ENCODE results near the gene MSH5. TPM values are rescaled to one million over a fixed set of nuclear protein-coding genes. Genes with fewer than 3 reads are reported as not detected.

Gene MSH5
- total and polyA plus RNA-seq, 9 of the 15 experiments (the other 6 are each of a cell fraction or from before 2014, with no cell fraction given): 12.5 to 104 (median 46.6) TPM

DNA sequence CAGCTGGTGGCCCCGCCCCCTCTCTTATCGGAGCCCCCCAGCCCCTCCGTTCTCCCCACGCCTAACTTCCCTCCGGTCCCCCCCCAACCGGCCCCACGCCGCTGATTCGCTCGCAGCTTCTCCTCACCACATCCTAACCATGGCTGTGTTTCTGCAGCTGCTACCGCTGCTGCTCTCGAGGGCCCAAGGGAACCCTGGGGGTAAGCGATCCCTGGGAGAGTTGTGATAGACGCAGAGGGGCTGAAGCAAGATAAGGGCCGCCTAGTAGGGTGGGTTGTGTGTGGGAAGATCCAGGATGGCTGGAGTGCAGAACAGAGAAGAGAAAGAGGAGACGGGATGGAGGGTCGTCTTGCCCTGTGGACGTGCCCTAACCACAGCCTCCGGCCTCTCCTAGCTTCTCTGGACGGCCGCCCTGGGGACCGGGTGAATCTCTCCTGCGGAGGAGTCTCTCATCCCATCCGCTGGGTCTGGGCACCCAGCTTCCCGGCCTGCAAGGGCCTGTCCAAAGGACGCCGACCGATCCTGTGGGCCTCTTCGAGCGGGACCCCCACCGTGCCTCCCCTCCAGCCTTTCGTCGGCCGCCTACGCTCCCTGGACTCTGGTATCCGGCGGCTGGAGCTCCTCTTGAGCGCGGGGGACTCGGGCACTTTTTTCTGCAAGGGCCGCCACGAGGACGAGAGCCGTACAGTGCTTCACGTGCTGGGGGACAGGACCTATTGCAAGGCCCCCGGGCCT is 16.4 kb upstream of the MSH5 start, which contains the start of gene MPIG6B (continued):
- TF ChIP-seq, protein P1, sequence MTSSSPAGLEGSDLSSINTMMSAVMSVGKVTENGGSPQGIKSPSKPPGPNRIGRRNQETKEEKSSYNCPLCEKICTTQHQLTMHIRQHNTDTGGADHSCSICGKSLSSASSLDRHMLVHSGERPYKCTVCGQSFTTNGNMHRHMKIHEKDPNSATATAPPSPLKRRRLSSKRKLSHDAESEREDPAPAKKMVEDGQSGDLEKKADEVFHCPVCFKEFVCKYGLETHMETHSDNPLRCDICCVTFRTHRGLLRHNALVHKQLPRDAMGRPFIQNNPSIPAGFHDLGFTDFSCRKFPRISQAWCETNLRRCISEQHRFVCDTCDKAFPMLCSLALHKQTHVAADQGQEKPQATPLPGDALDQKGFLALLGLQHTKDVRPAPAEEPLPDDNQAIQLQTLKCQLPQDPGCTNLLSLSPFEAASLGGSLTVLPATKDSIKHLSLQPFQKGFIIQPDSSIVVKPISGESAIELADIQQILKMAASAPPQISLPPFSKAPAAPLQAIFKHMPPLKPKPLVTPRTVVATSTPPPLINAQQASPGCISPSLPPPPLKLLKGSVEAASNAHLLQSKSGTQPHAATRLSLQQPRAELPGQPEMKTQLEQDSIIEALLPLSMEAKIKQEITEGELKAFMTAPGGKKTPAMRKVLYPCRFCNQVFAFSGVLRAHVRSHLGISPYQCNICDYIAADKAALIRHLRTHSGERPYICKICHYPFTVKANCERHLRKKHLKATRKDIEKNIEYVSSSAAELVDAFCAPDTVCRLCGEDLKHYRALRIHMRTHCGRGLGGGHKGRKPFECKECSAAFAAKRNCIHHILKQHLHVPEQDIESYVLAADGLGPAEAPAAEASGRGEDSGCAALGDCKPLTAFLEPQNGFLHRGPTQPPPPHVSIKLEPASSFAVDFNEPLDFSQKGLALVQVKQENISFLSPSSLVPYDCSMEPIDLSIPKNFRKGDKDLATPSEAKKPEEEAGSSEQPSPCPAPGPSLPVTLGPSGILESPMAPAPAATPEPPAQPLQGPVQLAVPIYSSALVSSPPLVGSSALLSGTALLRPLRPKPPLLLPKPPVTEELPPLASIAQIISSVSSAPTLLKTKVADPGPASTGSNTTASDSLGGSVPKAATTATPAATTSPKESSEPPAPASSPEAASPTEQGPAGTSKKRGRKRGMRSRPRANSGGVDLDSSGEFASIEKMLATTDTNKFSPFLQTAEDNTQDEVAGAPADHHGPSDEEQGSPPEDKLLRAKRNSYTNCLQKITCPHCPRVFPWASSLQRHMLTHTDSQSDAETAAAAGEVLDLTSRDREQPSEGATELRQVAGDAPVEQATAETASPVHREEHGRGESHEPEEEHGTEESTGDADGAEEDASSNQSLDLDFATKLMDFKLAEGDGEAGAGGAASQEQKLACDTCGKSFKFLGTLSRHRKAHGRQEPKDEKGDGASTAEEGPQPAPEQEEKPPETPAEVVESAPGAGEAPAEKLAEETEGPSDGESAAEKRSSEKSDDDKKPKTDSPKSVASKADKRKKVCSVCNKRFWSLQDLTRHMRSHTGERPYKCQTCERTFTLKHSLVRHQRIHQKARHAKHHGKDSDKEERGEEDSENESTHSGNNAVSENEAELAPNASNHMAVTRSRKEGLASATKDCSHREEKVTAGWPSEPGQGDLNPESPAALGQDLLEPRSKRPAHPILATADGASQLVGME (CRISPR knock-in tag; IDR thresholded peaks at IDR 0.05): no peak
- TF ChIP-seq FIP1L1 (IDR thresholded peaks at IDR 0.05; ENCODE audit: low read depth, low read length, poor library complexity, severe bottlenecking) (peak; percentile 34), SMAD3 (CRISPR knock-in tag; conservative IDR thresholded peaks at IDR 0.05) (no peak), ZBTB33 (CRISPR knock-in tag; IDR thresholded peaks at IDR 0.05) (peak; percentile 64; the same call in 1 of the 2 replicates), BCLAF1 (IDR thresholded peaks at IDR 0.05; ENCODE audit: borderline replicate concordance in 1 of 2, control insufficient read depth in 1 of 2, low read depth in 2 of 2, low read length in 1 of 2) (no peak), NUFIP1 (IDR thresholded peaks at IDR 0.05; ENCODE audit: partially characterized antibody) (no peak), OTX1 (CRISPR knock-in tag; IDR thresholded peaks at IDR 0.05) (peak; percentile 11; the same call in 1 of the 2 replicates), PCBP1 (IDR thresholded peaks at IDR 0.05; ENCODE audit: low read depth, low read length, poor library complexity, severe bottlenecking) (peak; percentile 59), ZFX (CRISPR knock-in tag; IDR thresholded peaks at IDR 0.05) (0 out of 2 replicates have a peak, but pooled peaks have one; percentile 43), HNRNPLL (IDR thresholded peaks at IDR 0.05; ENCODE audit: low read depth, low read length, poor library complexity, severe bottlenecking) (no peak), ZC3H4 (CRISPR knock-in tag; IDR thresholded peaks at IDR 0.05; ENCODE audit: borderline replicate concordance) (no peak), ILK (tag; IDR thresholded peaks at IDR 0.05; ENCODE audit: borderline replicate concordance, low read depth) (no peak), HMG20B (CRISPR knock-in tag; IDR thresholded peaks at IDR 0.05) (no peak), ZBTB7A (IDR thresholded peaks at IDR 0.05; ENCODE audit: borderline replicate concordance, control insufficient read depth, low read depth, low read length) (no peak; the same call in 1 of the 2 replicates), ZNF589 (CRISPR knock-in tag; IDR thresholded peaks at IDR 0.05; ENCODE audit: low read depth) (no peak)
